Frontal cortex (tissue), 4 donors: ENCODE results near the gene ABCC12. TPM values are rescaled to one million over a fixed set of nuclear protein-coding genes. Genes with fewer than 3 reads are reported as not detected.
A peak's percentile ranks its signal among the peaks of the same experiment; 100 is the strongest.
"Not testable (repeated sequence)": the region's sequence is repeated elsewhere in the genome, so short reads cannot be mapped to it uniquely, and the experiment has no call there.

Experiments used
- DNase-seq, 2 donors: peaks; one replicate each; pipeline ENCODE4 v3.0.0; 2012; ENCODE audit warnings: low spot score in 2 of 2
- FAIRE-seq: peaks from 2 replicates; lab custom pipeline; 2012; peaks lifted over from hg19 to GRCh38; lab: Jason Lieb, UNC
- total RNA-seq: library from RNA; depleted of rRNA; stranded (reverse); fragments of >200 nt; gene quantifications from one replicate; pipeline ENCODE4 v1.2.3, GENCODE V29; 2014
- donor health status: control.
- donor health status: control.
- donor health status: control.

Gene ABCC12
- total RNA-seq, 1 donor from 2014 or later = 0.41 TPM

DNA sequence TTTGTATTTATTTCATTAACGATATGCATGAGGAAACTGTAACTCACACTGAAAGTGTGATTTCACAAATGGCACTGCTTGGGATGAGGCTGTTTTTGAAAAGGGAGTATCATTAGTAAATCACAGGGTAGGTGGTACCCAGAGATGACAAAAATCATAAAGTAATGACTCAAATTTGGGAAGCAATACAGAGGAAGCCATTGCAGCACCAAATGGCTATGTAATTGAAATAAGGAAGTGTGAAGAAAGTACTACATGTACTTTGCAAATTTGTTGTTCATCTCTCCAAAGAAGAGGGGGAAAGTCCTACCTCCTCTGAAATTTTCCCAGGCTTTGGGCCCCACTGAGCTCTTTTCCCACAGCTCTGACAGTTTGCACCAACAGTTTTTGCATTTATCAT is 12.3 kb upstream of the ABCC12 start:
- DNase-seq (no peak), FAIRE-seq (no peak)

DNA sequence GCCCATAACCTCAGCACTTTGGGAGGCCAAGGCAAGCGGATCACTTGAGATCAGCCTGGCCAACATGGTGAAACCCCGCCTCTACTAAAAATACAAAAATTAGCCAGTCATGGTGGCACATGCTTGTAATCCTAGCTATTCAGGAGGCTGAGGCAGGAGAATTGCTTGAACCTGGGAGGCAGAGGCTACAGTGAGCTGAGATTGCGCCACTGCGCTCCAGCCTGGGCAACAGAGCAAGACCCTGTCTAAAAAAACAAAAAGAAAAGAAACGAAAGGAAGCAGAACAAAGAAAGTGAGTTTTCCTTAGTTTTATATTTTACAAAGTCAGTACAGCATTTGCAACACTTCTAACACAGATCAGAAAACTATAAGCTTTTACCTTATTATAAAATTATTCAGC is 10.8 kb upstream of the ABCC12 start:
- not testable (repeated sequence) for DNase-seq, FAIRE-seq

DNA sequence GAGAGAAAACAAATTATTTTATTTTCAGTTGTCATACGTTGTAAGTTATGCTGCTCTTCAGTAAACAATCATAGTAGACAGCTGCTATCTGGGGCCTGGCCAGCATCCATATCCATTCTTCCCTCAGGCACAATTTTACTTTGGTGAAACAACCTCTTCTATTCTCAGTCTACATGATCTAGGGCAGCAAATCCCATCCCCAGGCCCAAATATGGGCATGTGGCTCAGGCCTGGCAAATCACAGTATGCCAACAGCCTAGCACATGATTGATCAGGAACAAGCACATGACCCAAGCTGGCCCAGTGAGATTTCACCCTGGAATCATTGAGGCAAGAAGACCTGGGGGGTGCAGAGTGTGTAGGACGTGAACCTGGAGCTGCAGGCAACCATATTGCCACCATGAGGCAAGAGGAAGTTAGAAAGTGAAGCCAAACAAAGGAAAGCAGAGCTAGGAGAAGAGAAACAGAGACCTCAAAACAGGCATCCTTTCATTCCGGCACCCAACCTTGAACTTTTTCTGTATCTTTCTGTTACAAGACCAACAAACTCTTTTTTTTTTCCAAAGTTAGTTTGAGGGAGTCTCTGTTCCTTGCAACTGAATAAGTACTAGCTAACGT is 10.3 kb upstream of the ABCC12 start:
- no peak for DNase-seq
- FAIRE-seq = no peak

DNA sequence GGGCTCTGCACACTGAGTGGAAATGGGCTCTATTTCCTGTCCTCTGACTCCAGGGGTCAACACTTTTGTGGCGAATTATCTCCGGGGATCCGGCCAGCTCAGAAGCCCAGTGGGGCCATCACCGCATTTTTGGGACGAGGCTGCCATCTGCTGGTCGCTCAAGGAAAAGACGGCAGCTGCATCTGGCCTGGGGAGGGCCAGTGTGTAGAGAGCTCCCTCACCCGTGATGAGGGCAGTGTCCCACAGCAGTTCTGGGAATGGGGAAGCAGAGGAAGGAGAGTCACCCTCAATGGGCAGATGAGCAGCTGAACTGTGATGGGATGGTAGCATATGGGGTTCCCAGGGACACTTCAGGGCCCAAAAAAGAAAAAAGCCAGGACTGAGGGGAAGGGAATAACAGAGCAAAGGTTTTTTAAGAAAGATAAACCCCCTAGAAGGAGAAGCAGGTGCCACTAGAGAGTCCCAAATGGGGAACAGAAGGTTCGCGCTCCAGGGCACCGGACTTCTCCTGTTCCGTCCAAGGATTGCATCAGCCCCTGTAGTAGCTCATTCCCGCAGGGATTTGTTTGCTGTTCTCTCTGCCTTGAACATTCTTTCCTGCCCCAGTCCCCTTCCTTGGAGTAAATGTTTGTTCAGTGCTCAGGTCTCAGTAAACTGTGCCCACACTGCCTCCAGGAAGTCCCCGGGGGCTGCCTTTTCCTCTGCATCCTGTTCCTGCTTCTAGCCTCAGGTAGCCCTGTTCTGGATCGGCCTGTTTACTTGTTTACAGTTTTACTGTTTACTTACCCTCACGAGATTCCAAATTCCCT is 9.3 kb upstream of the ABCC12 start:
- FAIRE-seq (no peak), DNase-seq (peak; percentile 34 to 75)

DNA sequence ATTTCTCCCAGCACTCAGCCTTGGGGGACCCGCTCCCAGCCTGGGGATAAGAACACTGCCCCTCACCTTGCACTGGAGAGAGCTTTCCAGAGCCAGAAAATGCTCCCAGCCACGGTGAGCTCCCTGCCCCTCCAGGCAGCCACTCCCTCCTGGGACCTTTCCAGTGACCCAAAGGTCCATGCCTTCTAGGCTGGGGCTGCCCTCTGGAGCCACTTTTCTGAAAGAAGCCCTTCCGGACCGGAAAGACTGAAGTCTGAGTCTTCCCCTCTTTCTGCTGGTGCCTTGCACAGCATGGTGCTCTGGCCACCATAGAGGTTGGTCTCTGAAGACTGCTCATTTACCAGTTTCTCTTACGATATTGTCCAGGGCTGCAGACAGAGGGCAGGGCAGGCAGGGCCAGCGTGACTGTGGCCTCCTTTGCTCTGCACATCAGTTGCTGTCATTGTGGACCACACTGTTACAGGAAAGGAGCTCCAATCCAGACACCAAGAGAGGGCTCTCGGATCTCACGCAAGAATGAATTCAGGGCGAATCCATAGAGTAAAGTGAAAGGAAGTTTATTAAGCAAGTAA is 7.1 kb upstream of the ABCC12 start:
- no peak for DNase-seq
- FAIRE-seq = no peak

DNA sequence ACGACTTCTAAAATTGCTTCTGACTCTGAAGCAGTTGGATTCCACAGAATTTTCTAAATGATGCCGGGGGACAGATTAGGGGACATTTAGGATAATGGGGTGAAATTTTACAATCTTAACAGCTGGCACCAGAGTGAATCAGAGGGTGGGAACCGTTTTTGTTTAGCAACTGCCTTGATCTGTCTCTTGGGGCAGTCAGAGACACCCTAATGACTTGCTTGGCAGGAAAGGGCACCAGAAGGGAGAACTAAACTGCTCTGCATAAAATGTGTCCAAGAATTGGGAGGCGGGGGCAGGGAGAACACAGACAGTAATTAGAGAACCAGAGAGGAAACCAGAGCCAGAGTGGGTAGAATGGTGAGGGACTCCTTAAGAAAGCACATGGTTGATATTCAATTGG is 6.1 kb upstream of the ABCC12 start:
- no peak for DNase-seq
- no peak for FAIRE-seq

DNA sequence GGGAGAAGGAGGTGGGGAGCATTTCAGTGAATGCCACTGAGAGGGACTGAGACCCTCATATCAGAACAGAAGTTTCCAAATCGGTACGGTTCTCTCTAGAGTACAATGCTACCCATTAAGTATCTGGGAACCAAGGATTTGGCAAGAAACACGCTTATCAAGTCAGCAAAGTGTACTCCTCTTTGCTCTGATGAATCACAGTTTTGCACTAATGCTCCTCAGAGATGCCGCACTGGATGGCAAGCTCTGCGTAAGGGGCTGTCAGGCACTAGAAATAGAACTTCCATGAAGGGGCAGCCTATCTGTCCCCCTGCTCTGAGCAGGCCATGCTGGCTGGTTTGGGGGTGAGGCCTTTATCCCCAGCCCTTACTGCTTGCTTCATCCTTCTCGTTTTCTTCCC is 4.8 kb upstream of the ABCC12 start:
- no peak for DNase-seq

DNA sequence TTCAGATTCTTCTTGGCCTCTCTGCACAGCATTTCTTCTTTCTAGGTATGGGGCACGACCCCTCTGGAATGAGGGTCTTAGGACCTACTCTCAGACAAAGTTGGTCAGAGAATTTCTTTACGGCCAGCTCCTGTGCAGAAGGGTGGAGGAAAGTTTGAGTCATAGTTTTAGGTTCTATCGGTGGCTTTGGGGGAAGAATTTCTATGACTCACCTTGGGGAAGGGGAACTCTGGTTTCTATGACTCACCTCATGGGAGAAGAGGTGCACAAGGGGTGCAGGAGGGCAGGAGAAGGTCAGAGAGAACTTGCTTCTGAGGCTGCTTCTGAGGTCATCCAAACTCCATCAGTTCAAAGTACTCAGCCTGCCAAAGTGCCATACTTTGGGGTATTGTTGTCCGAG is 2.5 kb upstream of the ABCC12 start:
- DNase-seq = no peak
- FAIRE-seq = no peak

More for the DNA sequence above, 4.8 kb upstream of the ABCC12 start:
- no peak for FAIRE-seq

DNA sequence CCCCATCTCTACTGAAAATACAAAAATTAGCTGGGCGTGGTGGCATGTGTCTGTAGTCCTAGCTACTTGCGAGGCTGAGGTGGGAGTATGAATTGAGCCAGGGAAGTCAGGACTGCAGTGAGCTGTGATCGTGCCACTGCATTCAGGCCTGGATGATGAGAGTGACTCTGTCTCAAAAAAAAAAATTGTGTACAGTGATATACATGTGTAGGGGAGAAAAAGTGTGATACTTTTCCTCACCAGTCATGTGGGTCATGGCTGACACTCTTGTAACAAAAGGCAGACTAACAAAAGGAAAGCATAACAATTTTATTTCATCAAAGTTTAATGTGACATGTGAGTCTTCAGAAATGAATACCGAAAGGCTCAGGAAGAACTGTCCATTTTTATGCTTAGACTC is 2.0 kb upstream of the ABCC12 start:
- DNase-seq (no peak), FAIRE-seq (no peak)

DNA sequence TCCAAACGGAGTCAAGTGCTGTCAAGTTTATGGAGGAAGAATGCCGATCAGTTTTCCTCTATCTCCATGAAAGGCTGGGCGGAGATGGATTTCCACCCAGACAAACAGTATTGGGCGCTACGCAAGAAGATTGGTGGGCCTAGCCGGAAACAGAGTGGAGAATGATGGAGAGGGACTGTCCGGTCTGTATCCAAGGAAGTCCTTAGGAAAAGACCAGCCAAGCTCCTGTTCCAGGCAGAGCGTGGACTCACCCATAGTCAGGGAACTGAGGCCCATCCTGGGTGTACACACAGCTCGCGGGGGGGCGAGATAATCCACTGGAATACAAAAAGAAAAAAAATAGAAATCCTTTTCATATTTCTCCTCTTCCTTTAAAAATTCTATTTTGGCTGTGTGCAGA is 1.5 kb upstream of the ABCC12 start:
- no peak for FAIRE-seq

DNA sequence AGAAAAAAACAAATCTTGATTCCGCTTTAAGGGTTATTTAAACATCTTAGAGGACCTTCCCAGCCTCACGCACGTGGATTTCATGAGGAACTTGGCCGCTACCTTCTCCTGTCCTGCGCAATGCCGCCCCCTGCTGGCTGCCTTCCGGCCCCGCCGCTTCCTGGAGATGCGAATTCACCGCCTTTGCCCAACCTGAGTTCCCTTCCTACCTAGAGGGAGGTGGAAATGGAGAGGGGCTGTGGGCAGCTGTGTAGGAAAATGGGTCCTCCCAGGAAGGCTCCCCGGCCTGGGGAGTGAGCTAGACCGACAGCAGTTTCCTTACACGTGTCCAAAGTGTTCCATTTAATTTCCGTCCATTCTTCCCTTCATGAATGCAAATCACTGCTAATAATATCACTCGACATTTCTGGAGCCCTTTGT is 1.0 kb upstream of the ABCC12 start:
- FAIRE-seq = no peak
- DNase-seq = peak; percentile 28 to 72

More for the DNA sequence above, 1.5 kb upstream of the ABCC12 start:
- no peak for DNase-seq

DNA sequence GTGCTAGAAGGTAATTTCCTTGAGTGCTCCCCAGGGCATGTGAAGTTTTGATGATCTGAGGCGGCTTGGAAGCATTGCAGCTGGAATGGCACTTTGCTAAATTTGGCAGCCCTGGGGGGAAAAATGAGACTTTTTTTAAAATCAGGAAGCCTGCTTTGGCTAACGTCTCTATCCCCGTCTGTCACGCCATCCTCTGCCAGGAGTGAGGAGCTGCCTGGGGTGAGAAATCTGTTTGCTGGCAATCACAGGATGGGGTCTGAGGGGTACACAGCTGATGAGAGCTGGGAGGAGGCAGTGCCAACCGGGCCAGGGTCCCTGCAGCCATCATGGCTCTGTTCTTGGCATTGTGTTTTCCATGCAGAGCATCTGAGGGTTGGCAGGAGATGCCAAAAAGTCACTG is 2.0 kb downstream of the ABCC12 start:
- no peak for DNase-seq
- FAIRE-seq = no peak

DNA sequence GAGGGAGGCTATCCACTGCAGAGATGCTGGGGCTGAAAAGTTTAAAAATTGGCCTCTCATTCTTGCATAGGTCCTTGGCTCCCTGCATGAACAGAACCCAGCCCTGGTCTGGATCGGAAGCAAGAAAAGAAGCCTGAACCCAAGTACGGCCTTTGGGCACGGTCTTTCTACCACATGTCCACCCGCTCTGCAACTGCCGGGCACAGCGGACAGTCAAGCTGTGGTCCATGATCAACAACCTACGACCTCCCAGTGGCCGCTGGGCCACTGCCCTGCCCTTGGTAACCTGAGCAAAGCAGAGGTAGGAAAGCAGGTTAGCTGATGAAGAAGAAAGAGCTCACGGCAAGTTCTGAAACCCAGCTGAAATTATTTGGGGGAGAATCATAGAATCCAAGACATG is 3.6 kb downstream of the ABCC12 start:
- no peak for FAIRE-seq

DNA sequence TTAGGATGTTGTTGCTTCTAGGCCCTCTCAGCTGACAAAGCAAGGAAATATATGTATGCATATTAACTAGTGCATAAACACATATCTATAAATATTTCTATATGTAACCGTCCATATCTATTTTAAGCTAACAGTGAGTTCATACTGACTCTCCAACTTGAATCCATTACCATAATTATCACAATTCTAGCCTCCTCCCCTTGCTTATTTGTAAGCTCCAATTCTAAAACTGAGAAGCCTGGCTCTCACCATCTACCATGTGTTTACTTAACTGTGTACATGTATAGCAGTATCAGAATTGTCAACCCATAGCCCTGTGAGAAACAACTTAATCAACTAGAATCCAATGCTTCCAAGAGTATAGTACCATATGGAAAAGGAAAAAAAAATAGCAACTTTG is 5.1 kb downstream of the ABCC12 start:
- DNase-seq (no peak), FAIRE-seq (no peak)

More for the DNA sequence above, 3.6 kb downstream of the ABCC12 start:
- no peak for DNase-seq

DNA sequence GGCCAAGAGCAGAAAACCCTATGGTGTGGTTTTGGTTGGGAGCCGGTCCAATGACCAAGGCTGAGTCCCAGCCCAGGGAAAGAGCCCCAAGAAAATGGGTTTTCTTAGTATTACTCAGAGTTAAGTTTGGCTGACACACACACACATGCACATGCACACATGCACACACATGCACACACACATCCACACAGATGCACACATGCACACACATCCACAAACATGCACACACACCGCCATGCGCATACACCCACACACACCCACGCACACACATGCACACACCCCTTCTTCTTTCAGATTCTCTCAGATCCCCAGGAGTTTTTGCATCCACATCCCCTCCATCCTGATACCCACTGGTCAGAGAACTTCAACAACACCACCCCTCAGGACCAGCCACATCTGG is 9.1 kb downstream of the ABCC12 start:
- FAIRE-seq (no peak), DNase-seq (no peak)

DNA sequence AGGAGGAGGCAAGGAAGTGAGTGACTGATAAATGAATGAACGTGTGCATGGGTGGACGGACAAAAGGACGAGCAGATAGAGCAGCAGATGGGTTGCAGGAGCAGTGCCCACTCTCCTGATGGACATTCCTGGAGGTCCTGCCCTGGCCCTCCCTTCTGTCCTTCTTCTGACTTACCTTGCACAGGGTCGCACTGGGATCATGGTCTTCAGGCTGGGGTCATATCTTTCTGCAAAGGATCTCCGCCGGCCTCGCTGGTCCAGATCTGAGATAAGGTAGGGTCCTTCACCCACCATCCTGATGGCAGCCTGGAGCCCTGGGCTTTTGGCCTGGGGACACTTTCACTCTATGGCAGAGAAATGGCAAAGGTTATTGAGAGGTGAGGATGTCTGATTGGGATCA is 9.7 kb downstream of the ABCC12 start:
- FAIRE-seq (no peak), DNase-seq (no peak)

DNA sequence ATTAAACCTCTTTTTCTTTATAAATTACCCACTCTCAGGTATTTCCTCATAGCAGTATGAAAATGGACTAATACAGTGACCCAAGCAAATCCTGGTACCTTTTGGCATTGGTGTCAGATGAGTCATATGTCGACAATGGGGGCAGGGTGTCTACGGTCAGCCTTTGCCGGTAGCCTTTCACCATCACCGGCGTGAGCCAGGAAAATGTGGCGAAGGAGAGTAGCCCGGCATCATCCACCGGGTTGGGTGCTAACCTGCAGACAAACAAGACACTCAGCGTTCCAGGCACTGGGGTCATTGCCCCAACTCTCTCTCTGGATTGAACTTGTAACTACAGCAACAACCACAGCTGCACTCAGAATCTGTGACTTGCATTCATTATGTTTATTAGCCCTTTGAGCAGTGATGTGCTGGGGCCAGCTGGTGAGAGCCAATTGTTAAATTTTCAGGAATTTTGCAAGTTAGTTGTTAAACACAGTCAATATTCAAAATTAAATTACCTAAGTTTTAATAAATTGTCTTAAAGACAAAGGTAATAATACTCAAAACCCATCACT is 11.9 kb downstream of the ABCC12 start:
- FAIRE-seq = no peak
- DNase-seq = no peak

DNA sequence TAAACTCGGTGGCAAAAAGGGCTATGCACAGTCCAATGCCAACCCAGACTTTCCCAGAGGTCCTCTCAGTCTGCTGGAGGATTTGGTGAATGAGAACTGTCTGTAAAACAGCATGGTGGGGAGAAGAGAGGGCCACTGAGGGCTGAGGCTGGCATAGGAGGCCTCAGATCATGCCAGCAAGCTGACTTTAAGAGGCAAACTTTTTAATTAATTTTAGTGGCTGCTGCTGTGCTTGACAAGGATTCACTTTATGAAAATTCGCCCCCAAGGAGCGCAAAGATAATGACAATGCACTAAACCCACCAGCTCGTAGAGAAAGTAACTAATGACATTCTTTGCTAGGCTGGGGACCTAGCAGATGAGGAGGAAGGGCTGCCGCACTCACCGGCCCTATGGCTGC is 15.0 kb downstream of the ABCC12 start:
- DNase-seq (no peak), FAIRE-seq (no peak)

DNA sequence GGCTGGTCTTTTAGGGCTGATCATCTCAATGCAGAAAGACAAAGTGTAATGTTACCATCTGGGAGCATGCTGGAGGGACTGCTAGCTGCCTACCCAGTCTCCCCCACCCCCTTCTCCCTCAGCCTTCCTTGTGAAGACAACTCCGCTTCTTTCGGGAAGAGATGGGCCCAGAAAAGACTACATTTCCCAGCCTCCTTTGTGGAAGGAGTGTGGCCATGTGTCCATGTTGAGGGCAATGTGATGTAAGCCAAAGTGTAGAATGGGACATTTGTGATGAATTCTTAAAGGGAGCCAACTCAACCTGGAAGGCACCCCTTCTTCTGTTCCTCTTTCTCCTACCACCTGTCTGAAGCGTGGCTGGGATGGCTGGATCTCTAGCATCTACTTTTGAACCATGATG is 16.3 kb downstream of the ABCC12 start:
- FAIRE-seq (no peak), DNase-seq (no peak)

DNA sequence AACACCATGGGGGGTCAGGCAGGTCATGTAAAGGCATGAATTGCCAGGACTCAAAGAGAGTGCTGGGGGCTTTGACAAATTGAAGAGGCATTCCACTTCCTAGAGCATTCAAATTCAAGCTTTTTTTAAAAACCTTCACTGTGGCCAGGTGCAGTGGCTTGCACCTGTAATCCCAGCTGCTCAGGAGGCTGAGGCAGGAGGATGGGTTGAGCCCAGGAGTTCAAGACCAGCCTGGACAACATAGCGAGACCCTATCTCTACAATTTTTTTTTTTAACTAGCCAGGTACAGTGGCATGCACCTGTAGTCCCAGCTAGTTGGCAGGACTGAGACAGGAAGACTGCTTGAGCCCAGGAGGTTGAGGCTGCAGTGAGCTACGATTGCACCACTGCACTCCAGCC is 17.2 kb downstream of the ABCC12 start:
- FAIRE-seq = no peak

DNA sequence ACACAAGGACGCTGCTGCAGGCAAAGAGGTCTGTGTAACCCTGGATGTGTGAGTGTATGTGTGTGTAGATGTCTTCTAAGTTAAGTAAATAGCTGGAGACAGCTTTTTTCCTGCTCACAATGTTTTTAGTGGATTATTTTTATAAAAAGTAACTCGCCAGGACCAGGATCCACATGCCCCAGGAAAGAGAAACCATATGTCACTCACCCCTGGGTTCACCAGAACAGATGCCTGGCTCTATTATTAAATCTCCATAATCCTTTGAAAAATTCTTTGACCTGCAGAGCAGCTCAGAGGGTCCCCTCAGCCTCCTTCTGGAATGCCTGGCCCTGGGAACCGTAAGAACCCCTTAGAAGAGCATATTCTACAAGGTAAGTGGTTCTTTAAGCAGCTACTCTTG is 18.0 kb downstream of the ABCC12 start:
- no peak for FAIRE-seq

More for the DNA sequence above, 17.2 kb downstream of the ABCC12 start:
- DNase-seq = no peak

More for the DNA sequence above, 18.0 kb downstream of the ABCC12 start:
- no peak for DNase-seq
